KMS-11 (cell line): ENCODE measurements around the gene GPC1.

Experiments used
- H2AFZ ChIP-seq: fragments of 200-600 bp; sonication (generic); 2 replicates; pipeline ENCODE4 v1.6.1; 2016; ENCODE audit warnings: antibody characterized with exemption, mixed run types, low read depth
- H3K27ac ChIP-seq: fragments of 200-600 bp; sonication (generic); 2 replicates; pipeline ENCODE4 v1.6.1; 2016; ENCODE audit warnings: mild to moderate bottlenecking, mixed run types
- H3K27me3 ChIP-seq: fragments of 200-600 bp; sonication (generic); 2 replicates; pipeline ENCODE4 v1.6.1; 2017; ENCODE audit warnings: mild to moderate bottlenecking, low read depth, mixed run types, moderate library complexity; ENCODE audit not compliant: insufficient read depth
- H3K36me3 ChIP-seq: fragments of 200-600 bp; sonication (generic); 2 replicates; pipeline ENCODE4 v1.6.1; 2017; ENCODE audit warnings: mild to moderate bottlenecking, mixed run types; ENCODE audit not compliant: insufficient read depth
- H3K4me1 ChIP-seq: fragments of 200-600 bp; sonication (generic); 2 replicates; pipeline ENCODE4 v1.6.1; 2016; ENCODE audit warnings: mild to moderate bottlenecking, low read depth, mixed run types; ENCODE audit not compliant: poor library complexity, severe bottlenecking
- H3K4me2 ChIP-seq: fragments of 200-600 bp; sonication (generic); 2 replicates; pipeline ENCODE4 v1.7.0; 2016; ENCODE audit warnings: mild to moderate bottlenecking, mixed run types
- H3K4me3 ChIP-seq: fragments of 200-600 bp; sonication (generic); IDR thresholded peaks from 2 replicates; pipeline ENCODE4 v1.6.1; 2017; ENCODE audit warnings: low read depth, low read length, mixed read lengths; ENCODE audit not compliant: insufficient read depth
- H3K79me2 ChIP-seq: fragments of 200-600 bp; sonication (generic); 2 replicates; pipeline ENCODE4 v1.6.1; 2016; ENCODE audit warnings: low read depth, mixed run types; ENCODE audit not compliant: insufficient read depth
- H3K9ac ChIP-seq: fragments of 200-600 bp; sonication (generic); 2 replicates; pipeline ENCODE4 v1.6.1; 2016; ENCODE audit warnings: mild to moderate bottlenecking, mixed run types
- H4K20me1 ChIP-seq: fragments of 200-600 bp; sonication (generic); 2 replicates; pipeline ENCODE4 v1.6.1; 2016; ENCODE audit warnings: mild to moderate bottlenecking, mixed run types; ENCODE audit not compliant: insufficient read depth
- CTCF ChIP-seq: fragments of 200-600 bp; sonication (generic); conservative IDR thresholded peaks from 2 replicates; pipeline ENCODE4 v1.6.1; 2017; ENCODE audit warnings: low read depth, mild to moderate bottlenecking, antibody characterized with exemption, low read length, moderate library complexity, mixed read lengths

GPC1 gene

GRCh38 chr2:240478346-240479110 lies 43.1 kb downstream of the GPC1 start:
- no peak overlapping the region for H3K9ac ChIP-seq
- no peaks in the 10 kb centered on the region for H4K20me1 ChIP-seq
- TF ChIP-seq CTCF = no peak
- H3K79me2 ChIP-seq = no peaks in the 10 kb centered on the region
- H3K27ac ChIP-seq = no peak overlapping the region
- H3K4me3 ChIP-seq = no peak overlapping the region
- no peak overlapping the region for H2AFZ ChIP-seq
- no peaks in the 10 kb centered on the region for H3K4me1 ChIP-seq
- H3K36me3 ChIP-seq = no peaks in the 10 kb centered on the region
- H3K27me3 ChIP-seq = no peaks in the 10 kb centered on the region
- no peak overlapping the region for H3K4me2 ChIP-seq

- no peak overlapping the region for H3K9ac ChIP-seq
- no peak overlapping the region for H3K4me2 ChIP-seq
- H4K20me1 ChIP-seq = no peaks in the 10 kb centered on the region
- TF ChIP-seq CTCF = no peak
- no peak overlapping the region for H3K4me3 ChIP-seq
- no peaks in the 10 kb centered on the region for H3K36me3 ChIP-seq
- no peak overlapping the region for H2AFZ ChIP-seq
- H3K27ac ChIP-seq = no peak overlapping the region
- no peaks in the 10 kb centered on the region for H3K27me3 ChIP-seq
- no peaks in the 10 kb centered on the region for H3K4me1 ChIP-seq
- no peaks in the 10 kb centered on the region for H3K79me2 ChIP-seq
Measured at GRCh38 chr2:240479111-240479501, 43.6 kb downstream of the GPC1 start.

GRCh38 chr2:240480834-240481623 lies 45.6 kb downstream of the GPC1 start:
- no peak overlapping the region for H3K27ac ChIP-seq
- no peak overlapping the region for H3K9ac ChIP-seq
- H3K4me2 ChIP-seq = no peak overlapping the region
- no peaks in the 10 kb centered on the region for H4K20me1 ChIP-seq
- TF ChIP-seq CTCF = no peak
- no peaks in the 10 kb centered on the region for H3K4me1 ChIP-seq
- no peaks in the 10 kb centered on the region for H3K27me3 ChIP-seq
- H2AFZ ChIP-seq = no peak overlapping the region
- no peak overlapping the region for H3K4me3 ChIP-seq
- H3K36me3 ChIP-seq = no peaks in the 10 kb centered on the region
- no peaks in the 10 kb centered on the region for H3K79me2 ChIP-seq

- Histone ChIP-seq H3K36me3 (no peaks in the 10 kb centered on the region), H3K4me2 (no peak overlapping the region), H3K27me3 (no peaks in the 10 kb centered on the region), H3K9ac (no peak overlapping the region), H3K79me2 (no peaks in the 10 kb centered on the region), H2AFZ (no peak overlapping the region), H3K4me1 (no peaks in the 10 kb centered on the region), H4K20me1 (no peaks in the 10 kb centered on the region), H3K4me3 (no peak overlapping the region), H3K27ac (no peak overlapping the region)
- no peak for TF ChIP-seq CTCF
Measured at GRCh38 chr2:240481720-240482119, 46.3 kb downstream of the GPC1 start.
